HUES64 (cell line): ENCODE data around the gene LIMS1.
"Not testable (repeated sequence)": the region's sequence is repeated elsewhere in the genome, so short reads cannot be mapped to it uniquely, and the experiment has no call there.

ENCODE experiments used
- H3K27ac ChIP-seq: 2 replicates; pipeline ENCODE4 v1.7.0; 2013; ENCODE audit warnings: low read depth, low read length, inconsistent platforms
- H3K27me3 ChIP-seq: 2 replicates; pipeline ENCODE4 v1.6.1; 2013; ENCODE audit warnings: mild to moderate bottlenecking, low read length; ENCODE audit not compliant: insufficient read depth
- H3K36me3 ChIP-seq: 2 replicates; pipeline ENCODE4 v1.6.1; 2013; ENCODE audit warnings: mild to moderate bottlenecking, low read length; ENCODE audit not compliant: insufficient read depth
- H3K4me1 ChIP-seq: 2 replicates; pipeline ENCODE4 v1.6.1; 2013; ENCODE audit warnings: mild to moderate bottlenecking, low read length, moderate library complexity; ENCODE audit not compliant: insufficient read depth
- H3K4me3 ChIP-seq: 2 replicates; pipeline ENCODE4 v1.5.1; 2013; ENCODE audit warnings: mild to moderate bottlenecking, low read length, moderate library complexity
- H3K9ac ChIP-seq: 2 replicates; pipeline ENCODE4 v1.6.1; 2013; ENCODE audit warnings: mild to moderate bottlenecking, low read depth, low read length
- H3K9me3 ChIP-seq: 2 replicates; pipeline ENCODE4 v1.6.1; 2013; ENCODE audit warnings: low read depth, low read length; ENCODE audit not compliant: insufficient read depth
- WGBS: fragments of 150-250, 120-280 bp; methylation state at CpG from one replicate; pipeline ENCODE4 v1.1.7; 2013; ENCODE audit warnings: missing lambda C conversion rate; 5-methylcytosine and 5-hydroxymethylcytosine counted together

The LIMS1 gene

GRCh38 chr2:108654521-108655125, 120.4 kb downstream of the LIMS1 start:
- H3K4me3 ChIP-seq, H3K9me3 ChIP-seq, H3K4me1 ChIP-seq, H3K27ac ChIP-seq, H3K36me3 ChIP-seq, H3K27me3 ChIP-seq, H3K9ac ChIP-seq: not testable (repeated sequence)
- WGBS = no CpG with 5 or more reads among the region's 13 CpGs

DNA sequence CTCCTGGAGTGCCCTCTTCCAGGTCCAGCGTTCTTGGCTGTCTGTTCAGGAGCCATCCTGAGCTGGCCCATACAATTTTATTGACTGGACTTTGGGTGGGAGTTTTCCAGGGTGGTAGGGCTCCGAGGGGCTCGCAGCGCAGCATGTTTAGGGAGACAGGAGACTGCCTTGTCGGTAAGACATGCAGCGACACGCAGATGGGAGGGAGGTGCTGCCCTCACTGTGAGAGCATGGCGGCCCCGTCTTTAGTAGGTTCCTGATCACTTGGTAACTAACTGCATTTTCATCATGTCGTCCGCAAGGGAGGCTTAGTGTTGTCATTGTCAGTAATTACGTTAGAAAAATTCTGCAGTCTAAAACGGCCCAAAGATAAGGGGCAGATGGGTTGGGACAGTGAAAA, 121.0 kb downstream of the LIMS1 start:
- not testable (repeated sequence) for H3K9ac ChIP-seq, H3K9me3 ChIP-seq, H3K4me1 ChIP-seq, H3K36me3 ChIP-seq, H3K27me3 ChIP-seq, H3K4me3 ChIP-seq, H3K27ac ChIP-seq
- no CpG with 5 or more reads among the region's 13 CpGs for WGBS

- H3K9me3 ChIP-seq, H3K27ac ChIP-seq, H3K36me3 ChIP-seq, H3K4me1 ChIP-seq, H3K9ac ChIP-seq, H3K27me3 ChIP-seq, H3K4me3 ChIP-seq: not testable (repeated sequence)
Observed at GRCh38 chr2:108656282-108656681, 122.0 kb downstream of the LIMS1 start.

- not testable (repeated sequence) for H3K36me3 ChIP-seq, H3K27me3 ChIP-seq, H3K9me3 ChIP-seq, H3K4me3 ChIP-seq, H3K9ac ChIP-seq, H3K27ac ChIP-seq
- 96% methylated on average over 2 of the region's 4 CpGs for WGBS
- H3K4me1 ChIP-seq = peaks cover 12% of the 10 kb centered on the region; the same call in 1 of the 2 replicates
Observed at GRCh38 chr2:108657517-108657916, 123.2 kb downstream of the LIMS1 start.

GRCh38 chr2:108658553-108658952, 124.3 kb downstream of the LIMS1 start:
- not testable (repeated sequence) for H3K4me3 ChIP-seq
- 100% methylated on average over 2 of the region's 7 CpGs for WGBS

DNA sequence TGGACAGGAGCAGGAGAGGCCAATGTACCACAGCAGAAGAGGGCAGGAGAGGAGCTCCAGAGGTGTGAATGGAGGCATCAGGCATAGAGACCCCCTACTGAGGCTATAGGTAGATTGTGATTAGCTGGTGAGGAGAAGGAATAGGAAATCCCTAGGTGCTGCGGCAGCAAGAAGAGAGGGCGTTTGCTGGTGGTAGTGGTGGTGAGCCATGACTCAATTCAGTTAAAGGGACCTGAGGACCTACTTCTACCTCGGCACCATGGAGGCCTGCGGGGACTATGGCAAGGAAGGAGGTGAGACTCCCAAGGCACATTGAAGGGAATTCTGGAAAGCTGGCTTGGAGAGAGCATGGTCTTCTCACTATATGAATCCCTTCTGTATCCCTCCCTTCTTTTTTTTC, 127.2 kb downstream of the LIMS1 start:
- H3K27me3 ChIP-seq, H3K4me1 ChIP-seq, H3K9ac ChIP-seq, H3K4me3 ChIP-seq, H3K27ac ChIP-seq, H3K9me3 ChIP-seq, H3K36me3 ChIP-seq: not testable (repeated sequence)
- WGBS = 64% methylated on average over 4 of the region's 4 CpGs

More at GRCh38 chr2:108658553-108658952, 124.3 kb downstream of the LIMS1 start:
- not testable (repeated sequence) for H3K27ac ChIP-seq, H3K27me3 ChIP-seq, H3K9me3 ChIP-seq, H3K4me1 ChIP-seq, H3K9ac ChIP-seq, H3K36me3 ChIP-seq

DNA sequence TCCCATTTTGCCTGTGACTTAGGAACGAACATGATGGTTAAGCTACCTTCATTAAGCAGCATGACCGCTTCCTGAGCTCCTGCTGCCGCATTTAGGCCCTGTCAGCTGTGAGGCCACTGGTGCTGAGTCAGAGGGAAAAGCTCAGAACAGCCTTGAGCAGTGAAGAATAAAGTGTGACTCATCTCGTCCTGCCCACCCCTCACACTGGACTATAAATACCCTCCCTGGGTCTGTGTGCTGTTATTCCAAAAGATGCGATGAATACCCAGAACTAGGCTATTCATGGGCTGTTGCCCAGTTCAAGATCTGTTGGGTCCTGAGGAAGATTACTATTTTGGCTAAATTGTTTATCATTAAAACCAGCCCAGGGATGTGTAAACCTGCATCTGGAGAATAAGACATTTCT, 127.9 kb downstream of the LIMS1 start:
- WGBS = 44% methylated on average over 5 of the region's 5 CpGs
- not testable (repeated sequence) for H3K4me1 ChIP-seq, H3K4me3 ChIP-seq, H3K9me3 ChIP-seq, H3K36me3 ChIP-seq, H3K9ac ChIP-seq, H3K27ac ChIP-seq, H3K27me3 ChIP-seq

- not testable (repeated sequence) for H3K9ac ChIP-seq, H3K4me1 ChIP-seq, H3K27me3 ChIP-seq, H3K9me3 ChIP-seq, H3K27ac ChIP-seq, H3K36me3 ChIP-seq, H3K4me3 ChIP-seq
- WGBS = 100% methylated on average over 2 of the region's 2 CpGs
Observed at GRCh38 chr2:108663346-108663745, 129.1 kb downstream of the LIMS1 start.

GRCh38 chr2:108664089-108664488, 129.8 kb downstream of the LIMS1 start:
- not testable (repeated sequence) for H3K4me1 ChIP-seq, H3K9me3 ChIP-seq, H3K4me3 ChIP-seq, H3K27me3 ChIP-seq, H3K9ac ChIP-seq, H3K36me3 ChIP-seq, H3K27ac ChIP-seq
- WGBS = 94% methylated on average over 1 of the region's 3 CpGs

DNA sequence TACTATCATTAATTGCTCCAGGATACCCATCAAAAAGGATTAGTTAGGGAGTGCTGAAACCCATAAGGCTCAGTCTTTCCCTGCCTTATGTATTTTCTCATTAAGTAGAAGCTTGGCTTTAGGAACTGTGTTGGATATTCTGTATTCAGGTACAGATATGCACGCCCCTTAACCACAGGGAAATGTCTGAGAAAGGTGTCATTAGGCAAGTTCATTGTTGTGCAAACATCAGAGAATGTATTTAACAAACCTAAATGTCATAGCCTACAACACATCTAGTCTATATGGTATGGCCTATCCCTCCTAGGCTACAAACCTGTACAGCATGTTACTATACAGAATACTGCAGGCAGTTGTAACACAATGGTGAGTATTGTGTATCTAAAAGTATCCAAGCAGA, 130.7 kb downstream of the LIMS1 start:
- not testable (repeated sequence) for H3K27me3 ChIP-seq, H3K9me3 ChIP-seq, H3K36me3 ChIP-seq, H3K27ac ChIP-seq, H3K4me1 ChIP-seq, H3K9ac ChIP-seq, H3K4me3 ChIP-seq
- 100% methylated on average over 1 of the region's 1 CpG for WGBS

GRCh38 chr2:108665975-108666374, 131.7 kb downstream of the LIMS1 start:
- not testable (repeated sequence) for H3K27ac ChIP-seq, H3K9ac ChIP-seq, H3K27me3 ChIP-seq, H3K4me3 ChIP-seq, H3K9me3 ChIP-seq, H3K4me1 ChIP-seq, H3K36me3 ChIP-seq
- WGBS = 90% methylated on average over 4 of the region's 4 CpGs

DNA sequence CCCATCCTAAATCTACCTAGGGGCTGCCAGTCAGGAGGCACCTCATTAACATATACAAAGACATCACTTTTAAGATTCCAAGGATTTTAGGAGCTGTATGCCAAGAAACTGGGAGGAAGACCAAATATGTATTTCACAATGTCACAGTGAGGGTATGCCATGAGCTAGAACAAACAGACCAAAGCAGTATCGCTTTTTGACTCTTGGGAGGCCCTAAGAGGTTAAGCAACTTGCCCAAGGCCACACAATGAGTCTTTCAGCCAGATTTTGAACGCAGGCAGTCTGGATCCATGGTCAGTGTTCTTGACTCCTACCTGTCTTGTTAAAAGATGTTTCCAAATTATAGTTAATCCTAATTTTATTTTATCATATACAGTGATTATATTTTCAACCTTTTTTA, 132.9 kb downstream of the LIMS1 start:
- not testable (repeated sequence) for H3K9me3 ChIP-seq, H3K4me1 ChIP-seq, H3K4me3 ChIP-seq, H3K9ac ChIP-seq, H3K27ac ChIP-seq, H3K27me3 ChIP-seq, H3K36me3 ChIP-seq
- 91% methylated on average over 2 of the region's 2 CpGs for WGBS
